D721Med (cell line): ENCODE data around the gene PDZD11.
"Not testable (repeated sequence)": the region's sequence is repeated elsewhere in the genome, so short reads cannot be mapped to it uniquely, and the experiment has no call there.

Experiments used
- DNase-seq: peaks from one replicate; pipeline ENCODE4 v3.0.0; 2011; ENCODE audit warnings: low spot score; ENCODE audit not compliant: insufficient read length
- FAIRE-seq: peaks from 2 replicates; lab custom pipeline; 2011; peaks lifted over from hg19 to GRCh38; lab: Jason Lieb, UNC
- TF ChIP-seq, protein P1 (sequence below): IDR thresholded peaks from 2 replicates; pipeline ENCODE4 v1.5.1; 2012; ENCODE audit warnings: mild to moderate bottlenecking, control low read depth; ENCODE audit not compliant: insufficient read depth; ENCODE audit errors: missing control alignments

The PDZD11 gene

DNA sequence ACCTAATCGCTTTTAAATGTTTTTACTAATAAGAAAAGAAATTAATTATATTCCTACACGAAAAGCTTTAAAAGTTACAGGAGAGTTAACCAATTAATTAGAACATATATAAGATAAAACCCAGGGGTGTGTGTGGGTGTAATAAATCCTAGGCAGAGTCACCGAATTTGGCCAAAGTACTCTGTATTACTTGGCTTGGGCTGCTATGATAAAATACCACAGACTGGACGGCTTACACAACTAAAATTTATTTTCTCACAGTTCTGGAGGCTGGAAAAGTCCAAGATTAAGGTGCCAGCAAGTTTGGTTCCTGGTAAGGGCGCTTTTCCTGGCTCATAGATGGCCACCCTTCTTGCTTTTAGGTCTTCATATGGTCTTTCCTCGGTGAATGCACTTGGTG lies 44.8 kb downstream of the PDZD11 start:
- TF ChIP-seq, protein P1, sequence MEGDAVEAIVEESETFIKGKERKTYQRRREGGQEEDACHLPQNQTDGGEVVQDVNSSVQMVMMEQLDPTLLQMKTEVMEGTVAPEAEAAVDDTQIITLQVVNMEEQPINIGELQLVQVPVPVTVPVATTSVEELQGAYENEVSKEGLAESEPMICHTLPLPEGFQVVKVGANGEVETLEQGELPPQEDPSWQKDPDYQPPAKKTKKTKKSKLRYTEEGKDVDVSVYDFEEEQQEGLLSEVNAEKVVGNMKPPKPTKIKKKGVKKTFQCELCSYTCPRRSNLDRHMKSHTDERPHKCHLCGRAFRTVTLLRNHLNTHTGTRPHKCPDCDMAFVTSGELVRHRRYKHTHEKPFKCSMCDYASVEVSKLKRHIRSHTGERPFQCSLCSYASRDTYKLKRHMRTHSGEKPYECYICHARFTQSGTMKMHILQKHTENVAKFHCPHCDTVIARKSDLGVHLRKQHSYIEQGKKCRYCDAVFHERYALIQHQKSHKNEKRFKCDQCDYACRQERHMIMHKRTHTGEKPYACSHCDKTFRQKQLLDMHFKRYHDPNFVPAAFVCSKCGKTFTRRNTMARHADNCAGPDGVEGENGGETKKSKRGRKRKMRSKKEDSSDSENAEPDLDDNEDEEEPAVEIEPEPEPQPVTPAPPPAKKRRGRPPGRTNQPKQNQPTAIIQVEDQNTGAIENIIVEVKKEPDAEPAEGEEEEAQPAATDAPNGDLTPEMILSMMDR = no peak
- FAIRE-seq (no peak), DNase-seq (no peak)

DNA sequence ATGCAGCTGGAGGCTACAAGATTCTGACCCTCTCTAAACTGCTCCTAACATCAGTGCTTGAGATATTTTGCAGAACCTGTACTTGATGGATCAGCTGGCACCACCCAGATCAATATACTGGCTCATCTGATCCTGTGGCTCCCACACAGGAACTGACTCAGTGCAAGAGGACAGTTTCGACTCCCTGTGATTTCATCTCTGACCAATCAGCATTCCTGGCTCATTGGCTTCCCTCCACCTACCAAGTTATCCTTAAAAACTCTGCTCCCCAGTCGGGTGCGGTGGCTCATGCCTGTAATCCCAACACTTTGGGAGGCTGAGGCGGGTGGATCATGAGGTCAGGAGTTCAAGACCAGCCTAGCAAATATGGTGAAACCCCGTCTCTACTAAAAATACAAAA lies 46.1 kb downstream of the PDZD11 start:
- FAIRE-seq, DNase-seq: not testable (repeated sequence)

GRCh38 chrX:70241501-70241900 lies 48.2 kb downstream of the PDZD11 start:
- FAIRE-seq (no peak), DNase-seq (no peak)
- TF ChIP-seq, protein P1 = no peak

DNA sequence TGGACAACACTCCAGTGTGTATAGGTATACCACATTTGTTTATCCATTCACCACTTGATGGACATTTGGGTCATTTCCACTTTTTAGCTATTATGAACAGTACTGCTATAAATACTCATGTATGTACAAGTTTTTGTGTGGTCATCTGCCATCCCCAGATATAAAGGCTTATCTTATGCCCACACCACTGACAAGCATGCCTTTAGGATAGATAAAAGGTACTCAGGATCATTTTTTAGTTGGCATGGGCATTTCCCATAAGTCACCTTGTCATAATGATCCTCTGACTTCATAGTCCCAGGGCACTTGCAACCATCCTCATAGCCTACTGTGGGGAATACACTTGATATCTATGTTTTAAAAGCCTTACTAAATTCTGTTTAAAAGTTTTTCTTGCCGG lies 49.0 kb downstream of the PDZD11 start:
- DNase-seq (no peak), FAIRE-seq (no peak)
- TF ChIP-seq, protein P1 = no peak
